GM19468 (cell line): ENCODE data around the gene TEX35.
"Not testable (repeated sequence)": the region's sequence is repeated elsewhere in the genome, so short reads cannot be mapped to it uniquely, and the experiment has no call there.

Source experiments
- ATAC-seq: cut with Tn5 transposase; IDR thresholded peaks from one replicate; pipeline ENCODE4 v1.9.1; 2021; ENCODE audit warnings: mild to moderate bottlenecking, moderate library complexity, moderate number of reproducible peaks; ENCODE audit not compliant: unreplicated experiment; ENCODE audit errors: extremely low read depth

Gene TEX35

DNA sequence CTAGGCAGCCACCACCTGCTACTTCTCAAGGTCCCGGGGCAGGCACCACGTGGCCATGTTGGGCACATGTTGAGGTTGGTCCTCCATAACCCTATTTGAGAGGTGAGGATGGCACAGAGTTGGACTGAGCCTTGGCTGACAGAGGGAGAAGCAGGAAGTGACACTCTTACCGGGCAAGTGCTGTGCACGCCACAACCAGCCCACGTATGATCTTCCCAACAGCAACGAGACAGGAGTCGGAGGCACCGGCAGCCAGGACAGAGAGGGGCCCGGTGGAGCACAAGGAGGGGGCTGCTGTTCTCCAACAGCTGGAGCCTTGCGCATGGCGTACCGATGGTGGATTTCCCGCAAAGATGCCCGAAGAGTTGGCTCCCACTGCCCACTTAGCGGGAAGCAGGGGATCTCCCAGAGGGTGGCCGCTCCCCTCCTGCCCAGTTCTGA lies 19.6 kb upstream of the TEX35 start:
- ATAC-seq: no peak

DNA sequence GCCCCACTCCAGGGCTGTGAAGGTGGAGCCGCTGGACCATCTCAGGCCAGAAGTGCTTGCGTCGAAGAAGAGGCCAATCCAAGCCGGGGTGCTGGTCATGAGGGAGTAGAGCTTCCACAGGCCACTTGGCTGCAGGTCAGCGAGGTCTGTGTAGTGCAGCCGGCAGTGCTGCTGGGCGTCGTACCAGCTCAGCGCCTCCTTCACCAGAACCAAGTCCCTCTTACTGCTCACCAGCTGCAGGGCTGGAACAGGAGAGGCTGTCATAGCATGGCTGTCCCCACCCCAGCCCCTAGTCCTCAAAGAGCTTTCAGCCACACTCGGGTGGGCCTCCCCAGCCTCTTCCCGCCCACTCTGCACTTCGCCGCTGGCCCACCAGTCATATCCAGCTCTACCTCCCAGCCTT lies 18.3 kb upstream of the TEX35 start:
- no peak for ATAC-seq

DNA sequence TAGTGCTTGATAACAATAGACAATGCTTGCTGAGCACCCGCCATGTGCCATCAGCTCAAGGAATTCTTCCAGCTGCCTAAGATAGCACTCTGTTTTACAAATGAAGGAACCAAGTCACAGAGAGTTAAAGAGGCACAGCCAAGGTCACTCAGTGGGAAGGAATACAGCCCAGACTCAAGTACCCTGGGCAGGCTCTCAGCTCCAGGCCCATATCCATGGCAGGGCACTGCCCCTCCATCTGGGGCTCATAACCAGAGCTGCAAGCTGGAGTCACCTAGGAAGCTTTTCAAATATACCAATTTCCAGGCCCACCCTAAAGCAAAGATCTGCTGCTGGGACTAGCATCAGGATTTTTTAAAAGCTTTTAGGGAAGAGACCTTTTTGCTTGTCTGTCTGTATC lies 17.8 kb upstream of the TEX35 start:
- no peak for ATAC-seq

DNA sequence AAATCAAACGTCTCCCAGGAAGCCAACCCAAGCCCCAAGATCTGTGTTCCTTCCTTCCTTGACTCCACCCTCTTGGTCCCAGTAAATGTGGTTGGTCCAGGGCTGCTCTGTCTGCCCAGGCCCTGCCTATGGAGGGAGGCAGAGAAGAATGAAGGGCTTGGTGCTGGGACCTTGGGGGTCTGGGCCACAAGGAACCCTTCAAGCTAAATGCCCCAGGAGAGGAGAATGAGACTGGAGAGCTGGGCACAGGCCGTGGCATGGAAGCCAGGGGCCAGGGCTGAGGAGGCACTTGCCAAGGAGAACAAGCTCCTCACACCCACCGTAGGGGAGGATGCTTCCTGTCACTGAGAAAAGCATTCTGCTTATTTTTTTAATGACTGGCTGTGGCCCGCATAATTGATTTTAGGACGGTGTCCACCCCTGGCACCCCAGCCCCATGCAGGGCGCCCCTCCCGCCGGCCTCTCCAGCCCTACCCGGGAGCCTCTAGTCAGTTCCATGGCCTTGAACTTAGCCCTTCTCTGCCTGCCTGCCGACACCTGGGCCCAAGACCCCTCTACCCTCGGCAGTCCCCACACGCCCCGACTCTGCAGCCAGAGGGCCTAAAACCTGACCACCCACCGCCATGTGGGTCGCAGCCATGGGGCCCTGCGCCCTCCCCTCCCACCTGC lies 17.0 kb upstream of the TEX35 start:
- no peak for ATAC-seq

DNA sequence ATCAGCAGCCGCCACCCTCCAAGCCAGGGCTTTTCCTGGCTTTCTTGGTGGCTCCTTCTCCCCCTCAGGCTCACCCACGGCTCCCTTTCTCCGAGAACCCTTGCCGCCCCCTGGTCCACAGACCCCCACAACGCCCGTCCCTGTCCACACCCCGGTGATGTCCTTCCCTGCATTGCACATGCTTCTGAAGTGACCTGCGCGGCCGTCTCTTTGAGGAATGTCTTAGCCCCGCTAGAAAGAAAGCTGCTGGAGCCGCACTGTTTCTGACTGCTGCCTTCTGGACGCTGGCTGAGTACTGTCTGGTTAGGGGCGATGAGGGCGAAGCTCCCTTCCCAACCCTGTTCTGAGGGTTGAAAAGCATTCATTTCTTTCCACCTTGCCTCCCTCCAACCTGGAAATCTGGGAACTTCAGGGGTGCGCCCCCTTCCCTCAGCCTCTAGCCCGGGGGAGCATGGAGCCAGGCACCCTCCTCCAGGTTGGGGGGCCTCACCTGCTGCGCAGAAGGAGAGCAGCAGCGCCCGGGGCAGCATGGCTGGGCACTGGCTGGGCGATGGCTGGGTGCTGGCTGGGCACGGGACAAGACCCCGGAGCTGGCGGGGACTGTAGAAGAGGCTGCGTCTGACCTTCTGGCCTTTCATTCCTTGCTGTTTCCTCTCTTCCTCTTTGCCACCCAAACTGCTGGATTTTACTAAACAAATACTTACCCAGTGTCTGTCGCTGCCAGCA lies 16.3 kb upstream of the TEX35 start, which contains the start of gene CLEC20A:
Gene CLEC20A, minus strand, starts transcription at position 555 of the 726 bp plus-strand sequence. Its CDS starts 25 bp downstream, at position 530.
- no peak for ATAC-seq

DNA sequence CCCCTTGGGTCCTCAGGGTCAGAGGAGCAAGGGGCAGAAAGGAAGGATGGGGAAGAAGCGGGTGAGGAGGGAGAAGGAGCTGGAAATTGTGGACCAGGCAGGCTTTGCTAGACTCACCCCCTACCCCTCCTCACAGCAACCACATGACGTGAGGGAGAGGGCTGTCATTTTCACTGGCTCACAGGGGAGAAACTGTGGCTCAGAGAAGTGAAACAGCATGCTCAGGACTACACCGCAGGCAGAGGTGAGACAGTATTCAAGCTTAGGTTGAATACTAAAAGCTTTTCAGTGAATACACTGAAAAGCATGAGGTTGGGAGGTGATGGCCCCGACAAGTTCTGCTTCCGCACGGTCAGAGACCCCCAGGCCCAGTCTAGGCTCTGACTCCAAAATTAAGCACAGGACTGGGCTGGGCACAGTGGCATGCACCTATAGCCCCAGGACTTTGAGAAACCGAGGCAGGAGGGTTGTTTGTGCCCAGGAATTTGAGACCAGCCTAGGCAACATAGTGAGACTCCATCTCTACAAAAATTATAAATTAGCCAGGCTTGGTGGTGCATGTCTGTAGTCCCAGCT lies 14.9 kb upstream of the TEX35 start:
- no peak for ATAC-seq

DNA sequence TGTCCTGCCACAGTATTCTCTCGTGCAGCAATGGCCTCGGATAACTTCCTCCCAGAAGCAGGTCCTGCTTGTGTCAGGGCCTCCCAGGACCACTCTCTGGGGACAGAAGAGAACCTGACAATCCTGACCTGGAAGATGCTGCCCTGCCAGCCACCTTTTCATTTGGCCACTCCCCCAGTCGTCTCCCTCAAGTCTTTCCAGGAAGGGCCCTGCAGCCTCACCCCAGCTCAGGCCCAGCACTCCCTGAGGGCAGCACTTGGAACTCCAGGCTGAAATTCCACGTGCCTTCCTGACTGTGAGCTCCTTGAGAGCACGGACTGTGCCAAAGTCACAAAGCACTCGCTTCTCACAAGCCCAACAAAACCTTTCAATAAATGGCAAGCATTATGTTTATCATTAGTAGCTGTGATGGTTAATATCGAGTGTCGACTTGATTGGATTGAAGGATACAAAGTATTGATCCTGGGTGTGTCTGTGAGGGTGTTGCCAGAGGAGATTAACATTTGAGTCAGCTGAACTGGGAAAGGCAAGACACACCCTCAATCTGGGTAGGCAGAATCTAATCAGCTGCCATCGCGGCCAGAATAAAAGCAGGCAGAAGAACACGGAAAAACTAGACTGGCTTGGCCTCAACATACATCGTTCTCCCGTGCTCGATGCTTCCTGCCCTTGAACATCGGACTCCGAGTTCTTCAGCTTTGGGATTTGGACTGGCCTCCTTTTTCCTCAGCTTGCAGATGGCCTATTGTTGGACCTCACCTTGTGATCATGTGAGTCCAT lies 13.8 kb upstream of the TEX35 start:
- ATAC-seq: no peak

DNA sequence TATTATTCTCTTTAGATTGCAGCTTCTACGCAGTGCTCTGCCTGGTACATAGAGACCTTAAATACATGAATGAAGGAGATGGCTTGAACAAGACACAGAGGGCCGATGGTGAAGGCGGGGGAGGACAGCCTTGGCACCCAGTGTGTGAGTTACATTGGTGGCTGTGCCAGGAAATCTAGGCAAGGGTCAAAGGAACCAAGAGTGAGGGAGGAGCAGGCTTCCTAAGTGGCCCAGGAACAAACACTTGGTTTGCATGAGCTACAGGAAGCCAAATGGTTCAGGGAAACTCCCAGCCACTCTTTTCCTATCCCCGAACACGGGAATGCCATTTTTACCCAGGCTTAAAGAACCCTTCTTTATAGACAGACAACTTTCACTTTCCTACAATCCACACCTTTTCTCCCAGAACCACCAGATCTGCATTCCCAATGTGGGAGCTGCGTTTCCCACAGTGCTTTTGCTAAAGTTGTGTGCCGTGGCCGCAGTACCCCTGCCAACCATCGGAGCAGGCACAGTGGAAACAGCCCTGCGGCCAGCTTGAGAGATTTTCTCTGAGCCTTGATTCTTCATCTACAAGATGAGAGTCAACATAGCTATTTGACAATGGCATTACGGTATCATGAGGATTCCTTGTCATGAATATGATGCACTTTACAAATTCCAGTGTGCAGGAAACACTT lies 12.7 kb upstream of the TEX35 start:
- ATAC-seq: no peak

DNA sequence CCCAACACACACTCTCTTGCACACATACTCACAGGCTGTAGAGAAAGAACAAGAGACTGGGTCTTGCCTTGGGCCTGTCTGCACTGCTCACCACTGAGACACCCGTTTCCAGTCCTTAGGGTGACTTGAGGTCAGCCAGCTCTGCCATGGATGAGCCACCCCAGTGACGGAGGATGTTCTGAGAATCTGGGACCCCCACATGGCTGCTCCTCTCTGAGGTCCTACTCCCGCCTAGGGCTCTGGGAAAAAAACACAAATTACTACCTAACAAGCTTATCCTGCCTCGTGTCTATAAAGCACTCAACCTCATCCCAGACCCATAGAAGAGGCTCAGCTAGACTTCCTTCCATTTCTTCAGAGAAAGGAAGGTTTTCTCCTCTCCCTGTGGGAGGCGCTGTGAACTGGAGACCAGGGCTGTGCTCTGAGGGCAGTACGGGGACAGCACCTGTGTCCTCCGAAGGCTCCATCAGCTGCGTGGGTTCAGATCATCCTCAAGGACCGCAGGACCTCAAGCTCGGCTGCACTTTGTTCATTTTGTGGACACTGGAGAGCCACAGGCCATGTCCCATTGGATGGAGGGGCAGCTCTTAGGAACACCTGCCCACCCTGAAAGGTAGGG lies 11.9 kb upstream of the TEX35 start:
- ATAC-seq: no peak

DNA sequence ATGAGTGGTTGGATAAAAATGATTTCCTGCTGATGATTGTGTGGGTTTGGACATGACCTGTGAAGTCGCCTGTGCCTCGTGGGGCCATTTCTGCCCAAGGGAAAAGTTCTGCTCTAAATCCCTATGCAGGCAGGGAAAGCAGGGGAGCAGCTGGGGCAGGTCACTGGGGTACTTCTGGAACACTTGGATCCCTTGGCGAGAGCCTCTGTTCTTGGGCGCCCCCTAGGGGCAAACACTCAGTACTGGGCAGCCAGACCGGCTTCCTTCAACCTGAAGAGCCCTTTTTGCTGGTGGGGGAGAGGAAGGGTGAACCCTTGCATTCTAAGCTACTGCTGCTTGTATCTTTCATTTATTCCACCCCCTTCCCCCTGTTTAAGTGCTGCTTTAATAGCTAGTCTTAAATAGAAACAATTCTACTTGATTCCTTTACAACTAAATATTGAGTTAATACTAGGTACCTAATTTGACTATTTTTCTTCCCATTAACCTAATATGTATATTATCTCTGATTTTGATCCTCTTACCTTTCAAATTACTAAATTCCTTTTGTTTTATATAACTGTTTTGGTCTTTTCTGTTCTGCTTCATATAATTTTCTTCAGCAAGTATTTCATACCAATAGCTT lies 11.1 kb upstream of the TEX35 start:
- ATAC-seq: peak; percentile 65

DNA sequence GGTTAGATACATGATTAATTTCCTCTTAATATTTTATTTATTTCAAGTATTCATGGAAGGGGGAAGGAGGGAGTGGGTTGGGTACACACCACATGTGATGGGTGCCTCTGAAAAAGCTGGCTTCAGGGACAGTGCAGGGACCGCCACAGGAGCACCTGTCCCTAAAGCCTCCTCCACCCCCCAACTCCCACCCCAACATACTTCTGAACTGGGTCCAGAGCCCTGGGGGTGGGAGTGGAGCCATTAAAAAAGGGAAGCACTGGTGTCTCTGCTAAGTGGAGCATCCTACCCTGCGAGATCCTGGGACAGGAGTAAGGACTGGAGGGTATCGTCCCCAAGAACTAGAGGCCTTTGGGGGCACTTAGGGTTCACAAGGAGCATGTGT lies 10.6 kb upstream of the TEX35 start:
- no peak for ATAC-seq

DNA sequence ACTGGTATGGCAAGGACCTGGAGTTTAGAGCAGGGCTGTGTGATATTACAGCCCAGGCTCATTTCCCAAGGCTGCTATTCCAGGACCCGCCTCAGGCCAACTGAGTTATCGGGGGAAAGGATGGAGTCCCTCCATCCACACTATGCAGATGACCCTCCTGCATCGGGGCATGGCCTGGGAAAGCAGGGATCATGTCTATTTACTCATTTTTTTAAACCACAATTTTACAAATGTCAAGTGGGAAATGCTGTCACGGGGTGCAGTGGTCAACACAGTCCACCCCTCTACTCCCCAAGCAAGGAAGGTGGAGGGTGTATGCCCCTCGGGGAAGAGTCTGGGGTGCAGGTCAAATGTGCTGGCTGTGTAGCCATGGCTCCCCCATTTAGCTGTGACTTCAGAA lies 10.1 kb upstream of the TEX35 start:
- ATAC-seq: no peak

DNA sequence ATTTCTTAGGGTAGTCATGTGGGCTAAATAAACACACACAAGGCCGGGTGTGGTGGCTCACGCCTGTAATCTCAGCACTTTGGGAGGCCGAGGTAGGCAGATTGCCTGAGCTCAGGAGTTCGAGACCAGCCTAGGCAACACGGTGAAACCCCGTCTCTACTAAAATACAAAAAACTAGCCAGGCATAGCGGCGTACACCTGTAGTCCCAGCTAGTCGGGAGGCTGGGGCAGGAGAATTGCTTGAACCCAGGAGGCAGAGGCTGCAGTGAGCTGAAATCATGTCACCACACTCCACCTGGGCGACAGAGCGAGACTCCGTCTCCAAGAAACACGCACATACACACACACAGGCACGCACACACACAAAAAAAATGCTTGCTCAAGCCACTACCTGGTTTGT lies 9.6 kb upstream of the TEX35 start:
- ATAC-seq: not testable (repeated sequence)

DNA sequence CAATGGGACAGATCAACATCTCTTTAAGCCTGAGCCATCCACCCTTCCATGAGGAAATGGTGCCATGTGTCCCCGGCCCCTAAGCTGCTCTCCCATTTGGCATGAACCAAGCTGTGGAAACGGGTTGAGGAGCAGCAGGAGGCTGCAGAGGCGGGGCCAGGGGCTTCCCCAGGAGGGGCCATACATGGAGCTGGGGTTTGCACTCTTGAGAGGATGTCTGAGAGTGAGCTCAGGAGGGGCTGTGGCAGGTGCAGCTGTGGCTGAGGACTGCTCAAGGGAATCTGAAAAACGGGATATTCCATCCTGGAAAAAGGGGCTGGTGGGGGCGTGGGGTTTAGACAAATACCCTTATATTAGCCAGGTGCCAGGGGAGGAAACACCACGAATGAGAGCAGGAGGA lies 9.1 kb upstream of the TEX35 start:
- ATAC-seq: no peak

DNA sequence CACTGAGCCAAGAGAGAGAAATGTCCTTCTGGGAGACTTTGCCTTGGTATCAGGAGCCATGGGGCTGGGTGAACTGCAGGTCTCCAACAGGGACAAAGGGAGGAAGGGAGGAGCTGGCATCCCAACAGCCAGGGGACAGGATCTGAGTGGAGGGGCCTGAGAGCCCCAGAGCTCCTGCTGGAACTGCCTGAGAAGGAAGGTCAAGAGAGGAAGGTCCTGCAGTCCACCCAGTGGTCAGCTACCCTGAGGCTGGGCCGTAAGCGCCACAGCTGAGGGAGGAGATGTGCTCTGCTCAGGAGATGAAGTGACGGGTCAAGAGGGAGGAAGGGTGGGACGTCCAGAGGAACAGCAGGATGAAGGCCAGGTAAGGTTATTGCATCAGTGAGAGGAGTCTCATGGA lies 8.6 kb upstream of the TEX35 start:
- ATAC-seq: no peak

DNA sequence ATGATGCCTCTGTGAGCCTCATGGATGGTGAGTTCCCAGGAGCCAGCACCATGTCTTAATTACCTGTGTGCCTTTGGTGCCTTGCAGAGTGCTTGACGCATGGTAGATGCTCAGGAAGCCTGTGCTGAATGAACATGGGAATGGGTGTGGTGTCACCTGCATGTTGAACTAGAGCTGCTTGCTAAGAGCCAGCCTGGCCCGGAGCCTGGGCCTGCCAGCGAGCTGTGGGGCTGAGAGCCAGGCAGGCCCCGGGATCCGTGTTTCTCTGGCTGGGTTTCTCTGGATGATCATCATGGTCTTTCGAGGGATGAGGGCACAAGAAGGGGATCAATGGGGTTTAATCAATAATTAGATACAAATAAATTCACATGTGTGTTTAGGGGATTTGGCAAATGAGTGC lies 6.7 kb upstream of the TEX35 start:
- ATAC-seq: no peak

DNA sequence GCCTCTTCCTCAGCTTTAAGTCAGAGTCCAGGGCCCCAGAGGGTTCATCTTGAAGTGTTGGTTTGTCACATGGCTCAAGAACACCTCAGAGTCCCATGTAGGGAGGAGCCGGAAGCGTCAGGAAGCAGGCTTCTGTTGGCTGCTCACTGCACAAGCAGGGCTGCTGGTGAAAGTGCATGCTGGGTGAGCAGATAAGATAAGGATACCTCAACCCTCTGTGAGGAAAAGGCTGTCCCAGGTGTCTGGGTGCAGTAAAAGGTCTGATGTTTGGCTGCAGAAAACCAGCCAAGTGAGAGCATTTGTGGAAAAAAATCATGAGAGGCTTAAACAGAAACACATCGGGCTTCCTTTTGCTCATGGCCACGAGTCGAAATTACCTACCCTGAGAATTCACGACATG lies 6.2 kb upstream of the TEX35 start:
- ATAC-seq: no peak

DNA sequence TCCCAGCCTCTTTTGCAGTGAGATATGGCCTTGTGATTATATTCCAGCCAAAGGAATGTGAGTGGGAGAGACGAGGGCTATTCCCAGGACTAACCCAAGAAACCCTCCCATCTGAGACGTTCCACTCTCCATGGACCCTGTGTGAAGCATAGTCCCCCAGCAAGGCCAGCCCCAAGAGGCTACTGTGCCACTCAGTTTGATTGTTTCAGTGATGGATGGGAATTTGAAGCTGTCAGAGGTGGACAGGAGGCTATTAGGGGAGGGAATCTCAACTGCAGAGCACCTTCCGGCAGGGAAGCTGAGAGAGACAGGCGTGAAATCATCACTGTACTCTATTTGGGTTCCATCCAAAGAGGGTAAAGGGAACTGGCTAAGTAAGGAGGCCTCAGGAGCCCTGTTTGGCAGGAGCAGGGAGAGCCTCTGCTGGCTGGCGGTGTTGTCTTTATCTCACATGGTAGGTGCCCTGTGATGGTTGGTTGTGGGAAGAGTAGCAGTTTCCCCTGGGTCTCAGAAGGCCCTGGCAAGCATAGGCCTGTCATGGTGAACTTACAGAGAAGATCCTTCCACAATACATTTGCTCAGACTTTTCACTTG lies 3.4 kb upstream of the TEX35 start:
- ATAC-seq: no peak

DNA sequence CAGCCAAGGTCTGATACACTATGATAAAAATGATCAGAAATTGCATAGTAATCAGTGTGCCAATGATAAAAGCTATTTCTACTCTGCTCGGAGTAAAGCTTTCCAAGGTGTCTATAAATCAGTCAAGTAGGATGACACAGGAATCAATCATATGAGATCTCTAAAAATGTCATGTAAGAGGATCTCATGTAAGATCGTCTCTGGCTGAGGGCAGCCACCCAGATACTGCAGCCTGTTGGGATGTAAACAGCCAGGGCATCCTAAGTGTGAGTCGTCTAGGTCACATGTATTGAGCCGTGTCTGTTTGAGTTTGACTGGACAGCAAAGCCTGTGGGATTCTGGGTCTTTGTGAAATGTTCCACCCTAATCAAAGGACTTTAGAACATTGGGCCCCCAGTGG lies 2.8 kb upstream of the TEX35 start:
- no peak for ATAC-seq
